GM12891 (cell line): ENCODE data around the gene TRIM36. TPM values are rescaled to one million over a fixed set of nuclear protein-coding genes. Genes with fewer than 3 reads are reported as not detected.

Experiments
- DNase-seq: peaks from one replicate; pipeline ENCODE4 v3.0.0; 2011; ENCODE audit warnings: low spot score; ENCODE audit not compliant: insufficient read length
- FAIRE-seq: peaks from 2 replicates; lab custom pipeline; 2011; peaks lifted over from hg19 to GRCh38; lab: Jason Lieb, UNC
- PAX5 ChIP-seq: IDR thresholded peaks from 2 replicates; pipeline ENCODE4 v1.6.1; 2011; ENCODE audit warnings: low read length, moderate library complexity, mild to moderate bottlenecking; ENCODE audit not compliant: insufficient read depth, severe bottlenecking
- POLR2A ChIP-seq: IDR thresholded peaks from 2 replicates; pipeline ENCODE4 v1.6.1; 2011; ENCODE audit warnings: low read depth, low read length, control low read depth
- POLR2AphosphoS5 ChIP-seq: IDR thresholded peaks from 2 replicates; pipeline ENCODE4 v1.6.1; 2011; ENCODE audit warnings: low read depth, low read length, control low read depth
- POU2F2 ChIP-seq: IDR thresholded peaks from 2 replicates; pipeline ENCODE4 v1.6.1; 2011; ENCODE audit warnings: low read depth, mild to moderate bottlenecking, control low read depth, low read length, moderate library complexity
- SPI1 ChIP-seq: IDR thresholded peaks from 2 replicates; pipeline ENCODE4 v1.6.1; 2011; ENCODE audit warnings: low read depth, low read length, control low read depth
- TAF1 ChIP-seq: IDR thresholded peaks from 2 replicates; pipeline ENCODE4 v1.6.1; 2011; ENCODE audit warnings: low read depth, low read length, control low read depth
- polyA plus RNA-seq: library from polyadenylated mRNA; unstranded; fragments of >200 nt; gene quantifications from one replicate; pipeline ENCODE4 v1.2.1, GENCODE V29; 2012; ENCODE audit warnings: low read depth, missing spikeins, inconsistent platforms; ENCODE audit not compliant: missing spikeins

Gene TRIM36, protein sequence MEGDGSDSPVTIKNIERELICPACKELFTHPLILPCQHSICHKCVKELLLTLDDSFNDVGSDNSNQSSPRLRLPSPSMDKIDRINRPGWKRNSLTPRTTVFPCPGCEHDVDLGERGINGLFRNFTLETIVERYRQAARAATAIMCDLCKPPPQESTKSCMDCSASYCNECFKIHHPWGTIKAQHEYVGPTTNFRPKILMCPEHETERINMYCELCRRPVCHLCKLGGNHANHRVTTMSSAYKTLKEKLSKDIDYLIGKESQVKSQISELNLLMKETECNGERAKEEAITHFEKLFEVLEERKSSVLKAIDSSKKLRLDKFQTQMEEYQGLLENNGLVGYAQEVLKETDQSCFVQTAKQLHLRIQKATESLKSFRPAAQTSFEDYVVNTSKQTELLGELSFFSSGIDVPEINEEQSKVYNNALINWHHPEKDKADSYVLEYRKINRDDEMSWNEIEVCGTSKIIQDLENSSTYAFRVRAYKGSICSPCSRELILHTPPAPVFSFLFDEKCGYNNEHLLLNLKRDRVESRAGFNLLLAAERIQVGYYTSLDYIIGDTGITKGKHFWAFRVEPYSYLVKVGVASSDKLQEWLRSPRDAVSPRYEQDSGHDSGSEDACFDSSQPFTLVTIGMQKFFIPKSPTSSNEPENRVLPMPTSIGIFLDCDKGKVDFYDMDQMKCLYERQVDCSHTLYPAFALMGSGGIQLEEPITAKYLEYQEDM
- not detected for polyA plus RNA-seq

DNA sequence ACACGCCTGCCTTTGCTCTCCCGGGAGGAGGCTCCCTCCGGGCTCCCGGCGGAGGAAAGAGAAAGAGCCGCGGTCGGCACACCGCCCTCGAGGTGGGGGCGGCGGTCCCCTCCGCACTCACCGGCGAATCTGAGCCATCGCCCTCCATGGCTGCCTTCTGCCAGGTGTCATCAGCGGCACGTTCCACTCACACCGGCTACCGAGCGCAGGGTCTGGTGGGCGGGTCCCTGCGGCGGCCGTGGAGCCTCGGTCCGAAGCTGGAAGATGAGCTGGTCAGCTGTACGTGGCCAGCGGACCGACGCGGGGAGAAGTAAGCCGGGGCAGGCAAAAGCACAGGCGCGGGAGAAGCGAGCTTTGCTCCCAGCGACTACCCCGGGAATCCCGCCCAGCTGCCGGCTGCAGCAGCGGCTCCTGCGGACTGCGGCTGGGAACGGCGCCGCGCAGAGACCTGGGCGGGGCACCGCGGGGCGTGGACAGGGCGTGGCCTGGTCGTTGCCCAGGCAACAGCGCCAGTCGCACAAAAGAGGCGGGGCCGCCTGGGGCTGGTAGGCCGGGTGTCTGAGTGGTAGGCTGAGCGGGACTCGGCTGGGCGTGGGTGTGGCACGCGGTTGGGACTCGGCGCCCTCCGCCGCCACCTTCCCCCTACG, at the start of gene TRIM36:
Gene TRIM36, minus strand, starts transcription at position 422 of the 647 bp plus-strand sequence. Its CDS starts 274 bp downstream, at position 148.
- peak; percentile 98 for FAIRE-seq

DNA sequence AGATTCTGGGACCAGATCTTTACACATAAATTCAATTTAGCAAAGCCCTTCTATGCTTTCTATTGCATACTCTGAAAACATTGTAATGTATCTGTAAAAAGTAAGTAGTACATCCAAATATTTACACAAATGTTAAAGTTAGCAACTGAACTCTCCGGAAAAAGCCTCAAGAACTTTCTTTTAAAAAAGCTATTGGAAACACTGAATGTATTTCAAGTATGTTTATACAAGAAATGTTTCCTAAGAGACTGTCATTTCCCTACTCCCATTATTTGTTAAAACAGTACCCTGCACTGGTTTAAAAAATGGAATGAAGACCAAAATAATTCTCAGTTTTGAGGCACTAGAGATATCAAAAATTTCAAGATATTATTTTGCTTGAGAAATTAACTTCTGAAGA, 44.8 kb upstream of the TRIM36 start:
- no peak for DNase-seq
- FAIRE-seq = no peak
- TF ChIP-seq PAX5 (no peak), POLR2A (no peak), POU2F2 (no peak), POLR2AphosphoS5 (no peak), SPI1 (no peak)

More for the DNA sequence above, at the start of gene TRIM36:
- no peak for TF ChIP-seq POLR2AphosphoS5
- no peak for TF ChIP-seq TAF1
- no peak for TF ChIP-seq POLR2A
- TF ChIP-seq SPI1 = no peak
- TF ChIP-seq POU2F2 = no peak
- no peak for TF ChIP-seq PAX5
- DNase-seq = peak; percentile 84

DNA sequence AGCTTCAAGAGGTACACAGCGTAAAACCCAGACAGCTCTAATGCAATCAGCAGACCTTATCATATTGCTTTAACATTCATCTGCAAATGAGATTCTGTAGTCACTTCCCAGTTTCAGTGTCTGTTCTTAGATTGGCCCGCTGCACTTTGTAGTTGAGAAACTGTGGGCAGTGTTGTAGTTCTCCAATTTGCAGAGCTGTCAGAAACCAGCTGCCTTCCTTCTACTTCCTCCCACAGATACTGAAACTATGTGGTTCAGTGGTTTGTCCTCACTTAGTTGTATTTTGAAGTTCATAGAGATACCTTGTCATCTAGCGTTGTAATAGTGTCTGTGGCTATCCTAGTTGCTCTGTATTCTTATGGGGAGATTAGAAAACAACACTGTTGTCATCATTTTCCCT, 39.6 kb upstream of the TRIM36 start:
- 0 out of 2 replicates have a peak, but pooled peaks have one; percentile 25 for TF ChIP-seq POLR2AphosphoS5
- peak; percentile 76 for TF ChIP-seq PAX5
- no peak for TF ChIP-seq POU2F2
- TF ChIP-seq SPI1 = peak; percentile 81
- DNase-seq (peak; percentile 25), FAIRE-seq (peak; percentile 99)

DNA sequence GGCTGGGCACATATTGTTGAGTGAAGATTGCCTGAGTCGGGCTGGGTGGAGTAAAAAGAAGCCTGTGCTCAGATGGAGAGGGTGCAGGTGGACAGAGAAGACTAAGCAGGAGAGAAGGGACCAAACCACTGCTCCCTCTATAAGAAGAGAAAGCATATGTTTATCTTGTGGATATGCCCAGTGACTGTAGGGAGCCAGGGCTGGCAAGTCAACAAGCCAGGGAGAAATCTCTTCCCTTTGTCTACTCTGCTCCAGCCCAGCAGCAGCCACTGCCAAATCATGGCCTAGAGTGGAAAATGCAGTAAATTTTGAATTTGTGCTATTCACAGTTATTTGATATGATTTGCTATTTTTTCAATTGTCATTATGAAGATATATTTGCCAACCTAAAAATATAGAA, 33.2 kb upstream of the TRIM36 start:
- FAIRE-seq (no peak), DNase-seq (no peak)
- no peak for TF ChIP-seq POLR2AphosphoS5
- TF ChIP-seq PAX5 = no peak
- no peak for TF ChIP-seq TAF1
- no peak for TF ChIP-seq POLR2A
- no peak for TF ChIP-seq POU2F2
- no peak for TF ChIP-seq SPI1

DNA sequence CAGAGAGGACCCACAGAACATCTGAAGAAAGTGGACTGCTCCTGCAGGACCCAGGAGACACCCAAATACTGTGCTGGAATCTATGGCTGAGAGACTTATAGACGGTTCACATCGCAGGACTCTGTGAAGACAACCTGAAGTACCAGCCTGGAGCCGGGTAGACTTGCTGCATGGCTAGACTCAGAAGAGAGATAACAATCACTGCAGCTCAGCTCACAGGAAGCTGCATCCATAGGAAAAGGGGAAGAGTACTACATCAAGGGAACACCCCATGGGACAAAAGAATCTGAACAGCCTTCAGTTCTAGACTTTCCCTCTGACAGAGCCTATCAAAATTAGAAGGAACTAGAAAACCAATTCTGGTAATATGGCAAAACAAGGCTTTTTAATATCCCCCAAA, 26.5 kb upstream of the TRIM36 start:
- FAIRE-seq (no peak), DNase-seq (no peak)
- no peak for TF ChIP-seq PAX5
- TF ChIP-seq POLR2A = no peak
- no peak for TF ChIP-seq POU2F2
- TF ChIP-seq POLR2AphosphoS5 = no peak
- no peak for TF ChIP-seq SPI1
- TF ChIP-seq TAF1 = no peak

DNA sequence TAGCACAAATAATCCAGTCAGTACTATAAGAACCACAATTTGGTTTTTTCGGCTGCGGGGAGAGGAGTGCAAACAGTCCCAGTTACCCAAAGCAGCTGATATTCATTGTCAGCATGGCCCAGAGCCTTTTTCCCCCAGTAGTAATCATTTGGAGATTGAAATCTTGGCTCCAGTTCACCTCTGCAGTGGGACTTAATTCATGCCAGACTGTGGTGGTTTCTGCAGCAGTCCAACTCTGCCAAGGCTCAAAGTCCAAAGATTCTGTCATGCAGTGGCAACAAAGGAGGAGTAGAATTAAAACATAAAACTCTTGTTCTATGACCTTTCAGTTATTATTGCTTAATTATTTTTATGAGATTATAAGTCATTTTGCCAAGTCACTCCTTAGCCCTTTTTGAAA, 25.0 kb upstream of the TRIM36 start:
- no peak for TF ChIP-seq POLR2A
- TF ChIP-seq POU2F2 = no peak
- TF ChIP-seq TAF1 = no peak
- no peak for TF ChIP-seq SPI1
- no peak for TF ChIP-seq PAX5
- no peak for TF ChIP-seq POLR2AphosphoS5
- no peak for FAIRE-seq
- no peak for DNase-seq

DNA sequence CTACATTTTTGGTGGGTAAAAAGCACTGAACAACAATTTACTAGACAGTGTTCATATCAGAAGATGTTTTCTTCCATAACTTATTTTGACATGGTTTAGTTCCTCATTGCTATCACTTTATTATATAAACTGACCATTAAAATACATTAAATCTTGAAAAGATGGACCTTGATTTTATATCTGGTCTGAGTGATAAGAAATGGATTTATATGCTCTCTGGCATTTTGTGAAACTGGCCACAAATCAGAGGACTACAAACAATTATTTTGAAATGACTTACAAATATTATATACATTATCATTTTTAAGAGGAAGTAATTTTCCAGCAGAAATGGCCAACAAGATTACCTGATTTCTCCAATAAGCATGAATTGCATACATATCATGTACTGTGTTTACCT, 23.6 kb upstream of the TRIM36 start:
- TF ChIP-seq POU2F2 (no peak), PAX5 (no peak), SPI1 (no peak), POLR2AphosphoS5 (no peak), POLR2A (no peak), TAF1 (no peak)
- DNase-seq (no peak), FAIRE-seq (no peak)

DNA sequence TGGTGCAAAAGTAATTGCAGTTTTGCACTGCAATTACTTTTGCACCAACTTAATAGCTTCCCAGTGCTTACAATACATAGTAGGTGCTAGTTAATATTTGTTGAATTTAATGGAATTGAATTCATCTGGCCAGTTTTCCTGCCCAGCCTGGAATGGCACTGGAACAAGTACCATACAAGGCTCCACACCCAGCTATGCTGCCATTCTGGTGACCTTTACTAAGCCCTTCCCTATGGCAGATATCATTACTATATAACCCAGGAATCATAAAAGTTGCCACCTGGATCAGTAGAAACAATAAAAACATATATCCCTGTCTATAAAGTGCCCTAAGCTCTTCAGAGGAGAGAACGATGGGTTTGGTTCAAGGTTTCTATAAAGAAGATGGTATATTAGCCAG, 22.4 kb upstream of the TRIM36 start:
- FAIRE-seq = no peak
- TF ChIP-seq POLR2A = no peak
- no peak for TF ChIP-seq POLR2AphosphoS5
- no peak for TF ChIP-seq TAF1
- TF ChIP-seq POU2F2 = no peak
- TF ChIP-seq PAX5 = no peak
- no peak for TF ChIP-seq SPI1
- no peak for DNase-seq

DNA sequence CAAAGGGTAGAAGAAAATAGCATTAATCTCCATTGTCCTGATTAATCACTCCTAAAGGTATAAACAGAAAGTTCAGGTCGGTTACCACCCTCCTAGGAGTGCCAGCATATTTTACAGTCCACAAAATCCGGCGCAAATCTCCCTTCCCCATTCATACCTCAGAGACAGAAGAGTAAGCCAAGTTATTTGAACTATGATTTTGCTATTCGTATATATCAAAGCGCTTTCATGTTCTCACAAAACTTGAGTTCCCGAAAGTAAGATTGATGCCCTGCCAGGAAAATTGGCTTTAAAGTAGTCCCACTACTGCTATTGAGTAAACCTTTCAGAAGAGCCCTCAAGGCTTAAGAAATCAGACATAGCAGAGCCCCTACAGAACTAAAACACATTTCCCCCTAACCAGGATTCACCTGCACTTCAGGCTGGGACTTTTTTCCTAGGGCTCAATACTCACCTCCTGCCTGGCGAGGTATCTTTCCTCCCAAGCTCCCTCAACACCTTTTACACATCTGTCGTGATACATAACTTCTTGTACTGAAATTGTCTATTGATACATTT, 21.8 kb upstream of the TRIM36 start:
- DNase-seq (no peak), FAIRE-seq (no peak)
- no peak for TF ChIP-seq PAX5
- TF ChIP-seq TAF1 = no peak
- no peak for TF ChIP-seq POLR2AphosphoS5
- TF ChIP-seq POLR2A = no peak
- no peak for TF ChIP-seq POU2F2
- no peak for TF ChIP-seq SPI1

DNA sequence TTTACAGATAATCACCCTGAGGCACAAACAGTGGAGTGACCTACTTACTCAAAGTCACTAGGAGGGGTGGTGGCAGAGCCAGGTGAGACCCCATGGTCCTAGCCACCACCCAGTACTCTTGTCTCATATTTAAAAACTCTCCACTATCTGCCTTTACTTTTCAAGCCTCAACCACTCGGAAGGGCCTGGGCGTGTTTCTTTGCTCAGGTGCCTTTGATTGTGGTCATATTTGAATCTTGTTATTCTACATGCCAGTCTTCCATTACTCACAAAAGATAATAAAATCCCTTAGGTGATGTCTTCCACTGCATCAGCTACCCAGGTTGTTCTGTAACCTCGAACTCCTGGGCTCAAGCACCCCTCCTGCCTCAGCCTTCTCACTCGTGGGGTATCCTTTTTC, 20.7 kb upstream of the TRIM36 start:
- DNase-seq (no peak), FAIRE-seq (no peak)
- TF ChIP-seq PAX5 (no peak), POU2F2 (no peak), POLR2AphosphoS5 (no peak), POLR2A (no peak), SPI1 (no peak), TAF1 (no peak)
